22Rv1 (cell line): ENCODE data around the gene PSMD5.

Experiments used
- H3K27ac ChIP-seq: fragments of 450-650 bp; 2 replicates; pipeline ENCODE4 v1.5.1; 2017
- ZFX ChIP-seq: fragments of 450-650 bp; IDR thresholded peaks from 2 replicates; pipeline ENCODE4 v1.6.1; 2017; ENCODE audit warnings: antibody characterized with exemption, borderline replicate concordance
- TF ChIP-seq, protein P1 (sequence below): fragments of 450-650 bp; IDR thresholded peaks from 2 replicates; pipeline ENCODE4 v1.5.1; 2017; ENCODE audit warnings: mild to moderate bottlenecking

The PSMD5 gene

DNA sequence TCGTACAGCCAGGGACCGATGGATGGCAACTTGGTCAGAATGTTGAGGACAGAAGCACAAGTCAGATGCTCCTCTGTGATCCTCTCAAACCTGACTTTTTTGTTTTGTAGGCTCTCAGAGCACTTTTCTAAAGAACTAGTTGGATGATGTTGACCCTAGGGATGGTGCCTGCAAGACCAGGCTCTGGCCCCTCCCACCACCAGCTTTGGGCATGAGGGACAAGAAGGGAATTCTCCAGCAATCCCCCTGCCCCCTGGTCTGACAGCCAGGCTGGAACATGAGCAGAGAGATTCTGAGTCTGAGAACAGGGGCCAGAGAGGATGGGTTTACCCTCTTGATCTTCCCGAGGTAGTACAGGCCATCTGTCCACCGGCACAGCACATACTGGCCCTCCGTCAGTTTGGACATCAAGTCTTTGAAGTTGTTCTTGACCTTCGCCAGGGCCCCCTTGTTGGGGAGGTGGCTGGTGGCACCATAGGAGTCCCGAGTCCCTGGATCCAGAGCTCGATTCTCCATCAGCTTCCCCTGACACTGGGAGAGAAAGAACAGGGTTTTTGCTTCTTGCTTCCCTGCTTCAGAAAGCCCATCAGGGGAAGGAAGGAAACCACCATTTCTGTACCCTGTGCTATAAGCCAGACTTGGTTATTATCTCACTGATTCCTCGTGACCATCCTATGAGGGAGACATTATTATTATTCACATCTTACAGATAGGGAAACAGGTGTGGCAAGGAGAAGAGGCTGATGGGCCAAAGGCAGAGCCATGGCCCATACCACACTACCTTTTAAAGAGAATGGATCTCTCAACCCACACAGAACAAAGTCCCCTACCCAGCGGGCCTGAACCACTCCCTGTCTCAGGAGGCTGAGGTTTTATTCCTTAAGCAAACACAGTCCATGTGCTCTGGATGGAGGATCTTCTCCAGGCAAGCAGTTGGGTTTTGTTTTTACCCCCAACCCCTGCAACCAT, 31.8 kb upstream of the PSMD5 start:
- H3K27ac ChIP-seq = no peak overlapping the region
- TF ChIP-seq, protein P1, sequence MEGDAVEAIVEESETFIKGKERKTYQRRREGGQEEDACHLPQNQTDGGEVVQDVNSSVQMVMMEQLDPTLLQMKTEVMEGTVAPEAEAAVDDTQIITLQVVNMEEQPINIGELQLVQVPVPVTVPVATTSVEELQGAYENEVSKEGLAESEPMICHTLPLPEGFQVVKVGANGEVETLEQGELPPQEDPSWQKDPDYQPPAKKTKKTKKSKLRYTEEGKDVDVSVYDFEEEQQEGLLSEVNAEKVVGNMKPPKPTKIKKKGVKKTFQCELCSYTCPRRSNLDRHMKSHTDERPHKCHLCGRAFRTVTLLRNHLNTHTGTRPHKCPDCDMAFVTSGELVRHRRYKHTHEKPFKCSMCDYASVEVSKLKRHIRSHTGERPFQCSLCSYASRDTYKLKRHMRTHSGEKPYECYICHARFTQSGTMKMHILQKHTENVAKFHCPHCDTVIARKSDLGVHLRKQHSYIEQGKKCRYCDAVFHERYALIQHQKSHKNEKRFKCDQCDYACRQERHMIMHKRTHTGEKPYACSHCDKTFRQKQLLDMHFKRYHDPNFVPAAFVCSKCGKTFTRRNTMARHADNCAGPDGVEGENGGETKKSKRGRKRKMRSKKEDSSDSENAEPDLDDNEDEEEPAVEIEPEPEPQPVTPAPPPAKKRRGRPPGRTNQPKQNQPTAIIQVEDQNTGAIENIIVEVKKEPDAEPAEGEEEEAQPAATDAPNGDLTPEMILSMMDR = no peak
- TF ChIP-seq ZFX = no peak

GRCh38 chr9:120873512-120873911, 30.8 kb upstream of the PSMD5 start:
- TF ChIP-seq, protein P1 = no peak
- no peak for TF ChIP-seq ZFX
- H3K27ac ChIP-seq = no peak overlapping the region

DNA sequence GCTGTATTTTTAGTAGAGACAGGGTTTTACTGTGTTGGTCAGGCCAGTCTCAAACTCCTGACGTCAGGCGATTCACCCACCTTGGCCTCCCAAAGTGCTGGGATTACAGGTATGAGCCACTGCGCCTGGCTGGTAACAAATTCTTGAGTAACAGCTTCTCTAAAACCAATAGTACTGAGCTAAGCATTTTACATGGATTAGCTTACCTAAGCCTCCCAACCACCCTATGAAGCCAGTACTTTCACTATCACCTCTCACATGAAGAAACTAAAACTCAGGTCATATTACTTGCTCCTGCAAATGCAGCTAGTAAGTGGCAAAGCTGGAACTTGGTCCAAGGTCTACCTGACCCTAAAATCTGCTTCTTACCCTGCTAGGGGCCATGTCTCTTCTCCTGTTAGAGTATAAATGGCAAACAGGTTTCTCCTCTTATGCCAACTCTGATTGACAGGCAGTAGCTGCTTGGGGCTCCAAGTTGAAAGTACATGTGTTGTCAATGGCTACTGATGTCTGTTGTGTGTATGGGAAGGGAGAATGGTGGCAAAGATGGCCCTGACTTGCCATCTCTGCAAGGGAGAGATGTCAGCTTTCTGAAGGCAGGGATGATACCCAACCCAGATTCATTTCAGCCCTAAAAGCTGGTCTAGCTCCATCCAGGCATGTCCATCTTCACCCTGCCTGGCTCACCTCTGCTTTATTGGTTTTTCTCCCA, 30.2 kb upstream of the PSMD5 start:
- no peak overlapping the region for H3K27ac ChIP-seq

DNA sequence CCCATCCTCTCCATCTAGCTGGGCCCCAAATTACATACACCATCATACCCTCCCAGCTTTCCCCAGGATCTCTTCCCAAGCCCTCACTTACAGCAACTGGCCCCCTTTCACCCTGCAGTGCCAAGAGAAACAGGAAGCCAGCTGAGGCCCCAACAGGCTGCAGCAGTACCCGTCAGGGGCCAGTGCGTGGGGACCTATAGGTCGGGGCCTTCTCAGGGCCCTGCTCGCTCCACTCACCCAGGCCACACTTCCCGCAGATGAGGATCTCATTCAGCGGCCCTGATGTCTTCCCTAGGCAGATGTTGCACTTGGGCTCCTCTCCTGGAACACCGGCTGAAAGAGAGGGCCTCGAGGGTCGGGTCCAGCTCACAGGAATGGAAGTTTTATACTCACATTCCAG, 27.5 kb upstream of the PSMD5 start:
- no peak overlapping the region for H3K27ac ChIP-seq
- TF ChIP-seq, protein P1 = no peak
- no peak for TF ChIP-seq ZFX

More for the DNA sequence above, 30.2 kb upstream of the PSMD5 start:
- no peak for TF ChIP-seq ZFX
- TF ChIP-seq, protein P1 = no peak

DNA sequence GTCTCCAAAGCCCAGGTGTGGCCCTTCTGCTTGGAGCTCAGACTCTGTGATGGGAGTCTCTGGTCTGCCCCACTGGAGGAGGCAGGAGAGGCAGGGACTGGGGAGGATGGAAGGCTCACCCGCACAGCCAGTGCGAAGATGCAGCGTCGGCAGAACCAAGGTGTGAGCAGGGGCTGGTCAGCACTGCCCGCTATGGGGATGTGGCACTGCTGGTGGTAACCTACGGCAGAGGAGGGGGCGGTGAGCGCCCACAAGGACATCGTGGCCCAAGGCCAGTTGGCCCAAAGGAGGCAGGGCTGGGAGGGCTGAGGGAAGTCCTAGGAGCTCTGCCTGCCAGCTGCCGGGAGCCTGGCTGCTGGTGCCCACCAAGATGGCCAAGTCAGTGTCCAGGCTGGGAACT, 27.0 kb upstream of the PSMD5 start:
- TF ChIP-seq, protein P1 = no peak
- no peak for TF ChIP-seq ZFX
- H3K27ac ChIP-seq = no peak overlapping the region

GRCh38 chr9:120869360-120869687, 26.6 kb upstream of the PSMD5 start:
- peak overlapping the region; percentile 54 for H3K27ac ChIP-seq
- TF ChIP-seq, protein P1 = peak; percentile 49
- TF ChIP-seq ZFX = no peak
